K562 (cell line): ENCODE data around the gene SCART1.

Source experiments
- CREB1 ChIP-seq, 2 experiments: sonication (generic) in 1 of 2; formaldehyde crosslinking in 1 of 2; IDR thresholded peaks; 2 replicates each; pipeline versions ENCODE4 v1.6.1 to v1.8.0; 2012 to 2022; ENCODE audit warnings: inconsistent platforms in 1 of 2, mild to moderate bottlenecking in 1 of 2, missing genetic modification reagents in 1 of 2, moderate library complexity in 1 of 2
- FOXK2 ChIP-seq, 2 experiments: fragments of 450-650 bp; IDR thresholded peaks in 1 of 2; conservative IDR thresholded peaks in 1 of 2; 2 replicates each; pipeline ENCODE4 v1.6.1; 2016; ENCODE audit warnings: low read depth in 2 of 2, mild to moderate bottlenecking in 1 of 2
- LEF1 ChIP-seq: fragments of 450-650 bp; IDR thresholded peaks from 2 replicates; pipeline ENCODE4 v1.6.1; 2016; ENCODE audit warnings: mild to moderate bottlenecking
- TF ChIP-seq, protein P1 (sequence below): sonication (generic); formaldehyde crosslinking; IDR thresholded peaks from 2 replicates; pipeline ENCODE4 v1.5.0; 2020; ENCODE audit warnings: missing genetic modification reagents

DNA sequence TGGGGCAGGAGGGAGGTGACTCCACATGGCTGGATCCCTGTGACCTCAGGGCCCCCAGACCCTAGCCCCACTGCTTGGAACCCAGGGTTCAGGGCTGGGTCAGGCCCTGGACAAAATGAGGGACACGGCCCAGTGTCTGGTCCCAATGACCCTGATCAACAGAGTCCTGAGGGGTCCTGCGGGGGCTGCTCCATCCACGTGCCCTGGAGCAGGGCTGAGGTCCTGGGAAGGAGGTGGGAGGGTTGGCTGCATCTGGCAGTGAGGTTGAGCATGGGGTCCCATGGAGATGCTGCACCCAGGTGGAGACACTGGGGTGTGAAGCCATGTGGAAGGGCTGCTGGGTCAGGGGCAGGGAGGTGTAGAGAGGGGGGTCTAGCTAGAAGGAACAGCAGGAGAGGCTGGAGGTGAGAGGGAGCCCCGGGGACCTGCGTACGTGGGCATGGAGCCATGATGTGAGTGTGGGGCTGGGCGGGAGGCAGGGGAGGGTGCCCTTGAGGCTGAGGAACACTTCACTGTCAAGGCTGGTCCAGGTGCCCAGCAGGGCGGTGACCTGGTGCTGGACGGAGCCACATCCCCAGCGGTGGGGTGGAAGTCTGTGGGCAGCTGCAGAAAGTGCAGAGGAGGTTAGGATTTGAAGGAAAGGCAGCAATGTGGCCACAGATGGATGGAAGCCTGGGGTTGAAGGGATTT, 604 bp downstream of the SCART1 start:
- TF ChIP-seq LEF1 (no peak), FOXK2 (conservative IDR thresholded peaks at IDR 0.05 in 1 of 2, IDR thresholded peaks at IDR 0.05 in 1 of 2; ENCODE audit: low read depth in 2 of 2) (no peak), CREB1 (IDR thresholded peaks at IDR 0.05) (no peak), CREB1 (CRISPR knock-in tag; IDR thresholded peaks at IDR 0.05) (no peak)
- TF ChIP-seq, protein P1, sequence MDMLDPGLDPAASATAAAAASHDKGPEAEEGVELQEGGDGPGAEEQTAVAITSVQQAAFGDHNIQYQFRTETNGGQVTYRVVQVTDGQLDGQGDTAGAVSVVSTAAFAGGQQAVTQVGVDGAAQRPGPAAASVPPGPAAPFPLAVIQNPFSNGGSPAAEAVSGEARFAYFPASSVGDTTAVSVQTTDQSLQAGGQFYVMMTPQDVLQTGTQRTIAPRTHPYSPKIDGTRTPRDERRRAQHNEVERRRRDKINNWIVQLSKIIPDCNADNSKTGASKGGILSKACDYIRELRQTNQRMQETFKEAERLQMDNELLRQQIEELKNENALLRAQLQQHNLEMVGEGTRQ (CRISPR knock-in tag) = no peak
